K562 (cell line): ENCODE measurements around the gene OR56B1. TPM values are rescaled to one million over a fixed set of nuclear protein-coding genes. Genes with fewer than 3 reads are reported as not detected.

Experiments used
- ATAC-seq: fragments of 200-7000 bp; cut with Tn5 transposase; 3 replicates; pipeline ENCODE4 v1.9.1; 2020; ENCODE audit warnings: moderate library complexity
- BruUV-seq: library from RNA; stranded (reverse); fragments of 400-500 nt; replicated peaks from 2 replicates; lab custom pipeline; 2021; lab: Mats Ljungman, UMichigan
- CTCF ChIA-PET: fragments of 300-600 bp; formaldehyde crosslinking; extraction: SDS; loops from one replicate; lab custom pipeline; 2021; ENCODE audit warnings: low intra/inter-chr PET ratio; lab: Yijun Ruan, JAX
- POLR2A ChIA-PET: fragments of 300-600, 350-650 bp; sonication (Branson Sonifier 250); formaldehyde crosslinking; extraction: SDS; loops from one replicate; lab custom pipeline; 2021; ENCODE audit warnings: antibody characterized with exemption, inconsistent platforms; lab: Yijun Ruan, JAX
- DNase-seq, 4 experiments: peaks; one replicate each; pipeline versions ENCODE4 v3.0.0 to v3.0.0-alpha.2; 2011 to 2018; ENCODE audit warnings: low spot score in 3 of 4, mixed read lengths in 3 of 4; ENCODE audit errors: extremely low read depth in 1 of 4
- FAIRE-seq: peaks from 2 replicates; lab custom pipeline; 2011; peaks lifted over from hg19 to GRCh38; lab: Jason Lieb, UNC
- H2AFZ ChIP-seq: 2 replicates; pipeline ENCODE4 v1.6.0; 2011; ENCODE audit warnings: low read depth, low read length, control low read depth, inconsistent platforms
- H3K27ac ChIP-seq: fragments of 200-600 bp; 3 replicates; pipeline ENCODE4 v1.8.0; 2011; ENCODE audit warnings: low read depth, mild to moderate bottlenecking, control low read depth, inconsistent platforms, low read length, moderate library complexity, mixed read lengths; ENCODE audit errors: extremely low read depth
- H3K27me3 ChIP-seq, 2 experiments: fragments of 300-600 bp in 1 of 2; 2 replicates in 1 of 2; 3 replicates in 1 of 2; pipeline versions ENCODE4 v1.6.0 to v1.8.0; 2011; ENCODE audit warnings: inconsistent platforms in 2 of 2, low read length in 2 of 2, mild to moderate bottlenecking in 1 of 2, mixed read lengths in 1 of 2, moderate library complexity in 1 of 2; ENCODE audit not compliant: control insufficient read depth in 2 of 2, insufficient read depth in 2 of 2
- H3K36me3 ChIP-seq: fragments of 300-600 bp; 3 replicates; pipeline ENCODE4 v1.8.0; 2011; ENCODE audit warnings: mild to moderate bottlenecking, low read length, inconsistent platforms; ENCODE audit not compliant: control insufficient read depth, insufficient read depth
- H3K4me1 ChIP-seq, 2 experiments: fragments of 200-600 bp in 1 of 2; replicated peaks in 1 of 2; 2 replicates in 1 of 2; 3 replicates in 1 of 2; pipeline versions ENCODE4 v1.5.1 to v1.8.0; 2011; ENCODE audit warnings: inconsistent platforms in 2 of 2, low read length in 2 of 2, mild to moderate bottlenecking in 1 of 2, mixed read lengths in 1 of 2, moderate library complexity in 1 of 2; ENCODE audit not compliant: control insufficient read depth in 2 of 2, insufficient read depth in 2 of 2
- H3K4me2 ChIP-seq: 2 replicates; pipeline ENCODE4 v1.6.1; 2011; ENCODE audit warnings: low read length, control low read depth, inconsistent platforms, mixed read lengths; ENCODE audit not compliant: insufficient read depth
- H3K4me3 ChIP-seq: fragments of 200-600 bp; sonication (generic), shearing (Covaris generic); 2 replicates; pipeline ENCODE4 v1.5.1; 2016; ENCODE audit warnings: control low read depth, inconsistent platforms
- H3K79me2 ChIP-seq: fragments of 200-600 bp; 3 replicates; pipeline ENCODE4 v1.8.0; 2011; ENCODE audit warnings: low read length, inconsistent platforms; ENCODE audit not compliant: control insufficient read depth, insufficient read depth
- H3K9ac ChIP-seq, 2 experiments: 2 replicates each; pipeline versions ENCODE4 v1.6.0 to v1.6.1; 2011; ENCODE audit warnings: low read depth in 2 of 2, low read length in 2 of 2, control low read depth in 1 of 2, inconsistent platforms in 1 of 2, mild to moderate bottlenecking in 1 of 2, mixed read lengths in 1 of 2; ENCODE audit not compliant: insufficient read depth in 1 of 2
- H3K9me1 ChIP-seq: one replicate; pipeline ENCODE4 v1.6.0; 2011; ENCODE audit warnings: inconsistent platforms, mild to moderate bottlenecking, low read length, moderate library complexity; ENCODE audit not compliant: control insufficient read depth, insufficient read depth
- H3K9me3 ChIP-seq: replicated peaks from 2 replicates; pipeline ENCODE4 v1.5.1; 2011; ENCODE audit warnings: low read depth, low read length, inconsistent platforms; ENCODE audit not compliant: control insufficient read depth, insufficient read depth
- H4K20me1 ChIP-seq: replicated peaks from 2 replicates; pipeline ENCODE4 v1.6.1; 2011; ENCODE audit warnings: low read length, inconsistent platforms, mixed read lengths; ENCODE audit not compliant: control insufficient read depth, insufficient read depth
- DDX20 ChIP-seq: fragments of 450-650 bp; IDR thresholded peaks from 2 replicates; pipeline ENCODE4 v1.6.1; 2016; ENCODE audit warnings: missing genetic modification characterization, low read depth, mild to moderate bottlenecking, missing compliant biosample characterization, moderate library complexity
- FUS ChIP-seq: fragments of 200-400 bp; formaldehyde crosslinking; optimal IDR thresholded peaks from 2 replicates; pipeline ENCODE3; 2017; ENCODE audit warnings: low read depth, low read length
- MYBL2 ChIP-seq, 2 experiments: fragments of 450-650 bp in 1 of 2; sonication (generic) in 1 of 2; formaldehyde crosslinking in 1 of 2; IDR thresholded peaks; 2 replicates each; pipeline versions ENCODE4 v1.6.1 to v1.8.1; 2017 to 2022; ENCODE audit warnings: borderline replicate concordance in 1 of 2, inconsistent platforms in 1 of 2, low read depth in 1 of 2, mild to moderate bottlenecking in 1 of 2, missing genetic modification reagents in 1 of 2, moderate library complexity in 1 of 2
- ZNF79 ChIP-seq: fragments of 250-450 bp; sonication (Bioruptor Pico); IDR thresholded peaks from 2 replicates; pipeline ENCODE4 v1.4.0; 2020; ENCODE audit warnings: low read depth, mild to moderate bottlenecking, moderate library complexity
- WGBS: fragments of 100-300 bp; shearing (Covaris generic); methylation state at CpG from one replicate; pipeline ENCODE4 v1.1.6; 2016; ENCODE audit warnings: low coverage, mixed read lengths; ENCODE audit not compliant: insufficient coverage; ENCODE audit errors: missing lambda C conversion rate; 5-methylcytosine and 5-hydroxymethylcytosine counted together
- in situ Hi-C: fragments of 300-500 bp; cut with MboI; formaldehyde crosslinking; loops from 4 replicates; pipeline ENCODE4 v1.15.0; 2018; ENCODE audit warnings: inconsistent platforms, mixed read lengths
- intact Hi-C: fragments of 100-400 bp; cut with micrococcal nuclease; formaldehyde crosslinking; loops from 2 replicates; pipeline ENCODE4 v1.14.2; 2022
- polyA plus RNA-seq, 8 experiments: library from polyadenylated mRNA; depleted of rRNA in 4 of 8; stranded (reverse) in 5 of 8; unstranded in 3 of 8; fragments of >200 nt; fragmentation: Nextera tagmentation in 2 of 8; fragmentation: Illumina TruSeq in 1 of 8; extraction: Ambion mirVana in 2 of 8; extraction: Trizol in 1 of 8; gene quantifications; 2 replicates each; pipeline versions ENCODE4 v1.2.1 to v1.2.3, GENCODE V29; 2011 to 2014; ENCODE audit warnings: inconsistent platforms in 1 of 8, missing spikeins in 1 of 8
- total RNA-seq, 7 experiments: library from RNA; depleted of rRNA in 6 of 7; stranded (reverse); fragments of >200 nt in 6 of 7; fragmentation: Illumina TruSeq in 2 of 7; extraction: Trizol in 2 of 7; gene quantifications; 2 replicates each; pipeline versions ENCODE4 v1.2.1 to v1.2.3, GENCODE V29; 2011 to 2021; ENCODE audit warnings: low replicate concordance in 1 of 7
- TF ChIP-seq, protein P1 (sequence below): sonication (generic); formaldehyde crosslinking; IDR thresholded peaks from 2 replicates; pipeline ENCODE4 v1.8.0; 2022; ENCODE audit warnings: mild to moderate bottlenecking, missing genetic modification reagents
- TF ChIP-seq, protein P2 (sequence below): sonication (generic); formaldehyde crosslinking; IDR thresholded peaks from 2 replicates; pipeline ENCODE4 v1.8.1; 2023; ENCODE audit warnings: mild to moderate bottlenecking, missing genetic modification reagents
- TF ChIP-seq, protein P3 (sequence below): sonication (generic); formaldehyde crosslinking; IDR thresholded peaks from 2 replicates; pipeline ENCODE4 v1.8.0; 2022; ENCODE audit warnings: missing genetic modification reagents, mild to moderate bottlenecking, borderline replicate concordance
- TF ChIP-seq, protein P4 (sequence below): fragments of 450-650 bp; formaldehyde crosslinking; IDR thresholded peaks from 2 replicates; pipeline ENCODE4 v1.4.0; 2020; ENCODE audit warnings: mild to moderate bottlenecking
- TF ChIP-seq, protein P5 (sequence below): sonication (generic); formaldehyde crosslinking; IDR thresholded peaks from 2 replicates; pipeline ENCODE4 v1.8.0; 2022; ENCODE audit warnings: mild to moderate bottlenecking, missing genetic modification reagents

OR56B1 gene
- total and polyA plus RNA-seq, 9 of the 15 experiments (the other 6 are each of a cell fraction or from before 2014, with no cell fraction given): not detected

DNA sequence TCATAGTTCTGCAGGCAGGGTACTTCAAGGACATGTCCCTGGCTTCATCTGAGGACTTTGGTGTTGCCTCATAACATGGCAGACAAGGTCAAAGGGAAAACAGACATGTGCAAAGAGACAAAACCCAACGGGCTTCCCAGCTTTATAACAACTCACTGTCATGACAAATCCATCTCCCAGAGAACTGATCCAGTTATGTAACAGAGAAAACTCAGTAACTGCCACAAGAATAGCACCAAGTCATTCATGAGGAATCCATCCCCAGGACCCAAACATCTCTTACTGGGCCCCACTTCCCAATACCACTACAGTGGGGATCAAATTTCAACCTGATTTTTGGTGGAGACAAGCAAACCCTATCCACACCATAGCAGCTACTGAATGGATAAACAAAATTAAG lies 30.8 kb downstream of the OR56B1 start (continued):
- TF ChIP-seq, protein P1, sequence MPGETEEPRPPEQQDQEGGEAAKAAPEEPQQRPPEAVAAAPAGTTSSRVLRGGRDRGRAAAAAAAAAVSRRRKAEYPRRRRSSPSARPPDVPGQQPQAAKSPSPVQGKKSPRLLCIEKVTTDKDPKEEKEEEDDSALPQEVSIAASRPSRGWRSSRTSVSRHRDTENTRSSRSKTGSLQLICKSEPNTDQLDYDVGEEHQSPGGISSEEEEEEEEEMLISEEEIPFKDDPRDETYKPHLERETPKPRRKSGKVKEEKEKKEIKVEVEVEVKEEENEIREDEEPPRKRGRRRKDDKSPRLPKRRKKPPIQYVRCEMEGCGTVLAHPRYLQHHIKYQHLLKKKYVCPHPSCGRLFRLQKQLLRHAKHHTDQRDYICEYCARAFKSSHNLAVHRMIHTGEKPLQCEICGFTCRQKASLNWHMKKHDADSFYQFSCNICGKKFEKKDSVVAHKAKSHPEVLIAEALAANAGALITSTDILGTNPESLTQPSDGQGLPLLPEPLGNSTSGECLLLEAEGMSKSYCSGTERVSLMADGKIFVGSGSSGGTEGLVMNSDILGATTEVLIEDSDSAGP (CRISPR knock-in tag): no peak
- TF ChIP-seq ZNF79 (CRISPR knock-in tag): no peak
- TF ChIP-seq FUS: no peak
- TF ChIP-seq, all 486 proteins: peak for 0

DNA sequence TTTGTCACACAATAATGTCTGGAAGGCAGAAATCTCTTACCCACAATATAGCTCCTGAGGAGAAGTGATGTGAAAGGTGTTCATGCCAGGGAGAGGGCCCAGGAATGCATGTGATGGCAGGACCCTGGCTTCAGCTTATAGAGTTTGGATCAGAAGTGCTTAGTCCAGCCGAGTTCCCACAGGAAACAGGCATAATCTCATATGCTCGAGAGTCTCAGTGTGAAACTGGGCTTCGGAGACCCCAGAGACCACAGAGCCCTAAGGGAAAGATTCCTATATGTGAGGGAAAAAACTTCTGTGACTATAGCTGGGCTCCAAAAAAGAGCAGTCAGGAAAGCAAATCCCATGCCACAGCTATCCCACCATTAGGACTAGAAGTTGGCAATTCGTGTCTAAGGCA lies 47.0 kb downstream of the OR56B1 start, which contains the start of gene OR52N5:
OR52N5 (minus strand) TSS at position 101 of the 400 bp plus-strand sequence. CDS start 4,721 bp downstream, outside the sequence.
- no TSS peak for BruUV-seq
- TF ChIP-seq, protein P2, sequence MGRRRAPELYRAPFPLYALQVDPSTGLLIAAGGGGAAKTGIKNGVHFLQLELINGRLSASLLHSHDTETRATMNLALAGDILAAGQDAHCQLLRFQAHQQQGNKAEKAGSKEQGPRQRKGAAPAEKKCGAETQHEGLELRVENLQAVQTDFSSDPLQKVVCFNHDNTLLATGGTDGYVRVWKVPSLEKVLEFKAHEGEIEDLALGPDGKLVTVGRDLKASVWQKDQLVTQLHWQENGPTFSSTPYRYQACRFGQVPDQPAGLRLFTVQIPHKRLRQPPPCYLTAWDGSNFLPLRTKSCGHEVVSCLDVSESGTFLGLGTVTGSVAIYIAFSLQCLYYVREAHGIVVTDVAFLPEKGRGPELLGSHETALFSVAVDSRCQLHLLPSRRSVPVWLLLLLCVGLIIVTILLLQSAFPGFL: no peak
- TF ChIP-seq, protein P3, sequence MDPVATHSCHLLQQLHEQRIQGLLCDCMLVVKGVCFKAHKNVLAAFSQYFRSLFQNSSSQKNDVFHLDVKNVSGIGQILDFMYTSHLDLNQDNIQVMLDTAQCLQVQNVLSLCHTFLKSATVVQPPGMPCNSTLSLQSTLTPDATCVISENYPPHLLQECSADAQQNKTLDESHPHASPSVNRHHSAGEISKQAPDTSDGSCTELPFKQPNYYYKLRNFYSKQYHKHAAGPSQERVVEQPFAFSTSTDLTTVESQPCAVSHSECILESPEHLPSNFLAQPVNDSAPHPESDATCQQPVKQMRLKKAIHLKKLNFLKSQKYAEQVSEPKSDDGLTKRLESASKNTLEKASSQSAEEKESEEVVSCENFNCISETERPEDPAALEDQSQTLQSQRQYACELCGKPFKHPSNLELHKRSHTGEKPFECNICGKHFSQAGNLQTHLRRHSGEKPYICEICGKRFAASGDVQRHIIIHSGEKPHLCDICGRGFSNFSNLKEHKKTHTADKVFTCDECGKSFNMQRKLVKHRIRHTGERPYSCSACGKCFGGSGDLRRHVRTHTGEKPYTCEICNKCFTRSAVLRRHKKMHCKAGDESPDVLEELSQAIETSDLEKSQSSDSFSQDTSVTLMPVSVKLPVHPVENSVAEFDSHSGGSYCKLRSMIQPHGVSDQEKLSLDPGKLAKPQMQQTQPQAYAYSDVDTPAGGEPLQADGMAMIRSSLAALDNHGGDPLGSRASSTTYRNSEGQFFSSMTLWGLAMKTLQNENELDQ (CRISPR knock-in tag): no peak
- no peak for TF ChIP-seq DDX20 (tag)
- TF ChIP-seq, protein P4, sequence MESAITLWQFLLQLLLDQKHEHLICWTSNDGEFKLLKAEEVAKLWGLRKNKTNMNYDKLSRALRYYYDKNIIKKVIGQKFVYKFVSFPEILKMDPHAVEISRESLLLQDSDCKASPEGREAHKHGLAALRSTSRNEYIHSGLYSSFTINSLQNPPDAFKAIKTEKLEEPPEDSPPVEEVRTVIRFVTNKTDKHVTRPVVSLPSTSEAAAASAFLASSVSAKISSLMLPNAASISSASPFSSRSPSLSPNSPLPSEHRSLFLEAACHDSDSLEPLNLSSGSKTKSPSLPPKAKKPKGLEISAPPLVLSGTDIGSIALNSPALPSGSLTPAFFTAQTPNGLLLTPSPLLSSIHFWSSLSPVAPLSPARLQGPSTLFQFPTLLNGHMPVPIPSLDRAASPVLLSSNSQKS: no peak
- TF ChIP-seq, protein P5, sequence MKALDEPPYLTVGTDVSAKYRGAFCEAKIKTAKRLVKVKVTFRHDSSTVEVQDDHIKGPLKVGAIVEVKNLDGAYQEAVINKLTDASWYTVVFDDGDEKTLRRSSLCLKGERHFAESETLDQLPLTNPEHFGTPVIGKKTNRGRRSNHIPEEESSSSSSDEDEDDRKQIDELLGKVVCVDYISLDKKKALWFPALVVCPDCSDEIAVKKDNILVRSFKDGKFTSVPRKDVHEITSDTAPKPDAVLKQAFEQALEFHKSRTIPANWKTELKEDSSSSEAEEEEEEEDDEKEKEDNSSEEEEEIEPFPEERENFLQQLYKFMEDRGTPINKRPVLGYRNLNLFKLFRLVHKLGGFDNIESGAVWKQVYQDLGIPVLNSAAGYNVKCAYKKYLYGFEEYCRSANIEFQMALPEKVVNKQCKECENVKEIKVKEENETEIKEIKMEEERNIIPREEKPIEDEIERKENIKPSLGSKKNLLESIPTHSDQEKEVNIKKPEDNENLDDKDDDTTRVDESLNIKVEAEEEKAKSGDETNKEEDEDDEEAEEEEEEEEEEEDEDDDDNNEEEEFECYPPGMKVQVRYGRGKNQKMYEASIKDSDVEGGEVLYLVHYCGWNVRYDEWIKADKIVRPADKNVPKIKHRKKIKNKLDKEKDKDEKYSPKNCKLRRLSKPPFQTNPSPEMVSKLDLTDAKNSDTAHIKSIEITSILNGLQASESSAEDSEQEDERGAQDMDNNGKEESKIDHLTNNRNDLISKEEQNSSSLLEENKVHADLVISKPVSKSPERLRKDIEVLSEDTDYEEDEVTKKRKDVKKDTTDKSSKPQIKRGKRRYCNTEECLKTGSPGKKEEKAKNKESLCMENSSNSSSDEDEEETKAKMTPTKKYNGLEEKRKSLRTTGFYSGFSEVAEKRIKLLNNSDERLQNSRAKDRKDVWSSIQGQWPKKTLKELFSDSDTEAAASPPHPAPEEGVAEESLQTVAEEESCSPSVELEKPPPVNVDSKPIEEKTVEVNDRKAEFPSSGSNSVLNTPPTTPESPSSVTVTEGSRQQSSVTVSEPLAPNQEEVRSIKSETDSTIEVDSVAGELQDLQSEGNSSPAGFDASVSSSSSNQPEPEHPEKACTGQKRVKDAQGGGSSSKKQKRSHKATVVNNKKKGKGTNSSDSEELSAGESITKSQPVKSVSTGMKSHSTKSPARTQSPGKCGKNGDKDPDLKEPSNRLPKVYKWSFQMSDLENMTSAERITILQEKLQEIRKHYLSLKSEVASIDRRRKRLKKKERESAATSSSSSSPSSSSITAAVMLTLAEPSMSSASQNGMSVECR: no peak
- no peak for TF ChIP-seq MYBL2 (IDR thresholded peaks at IDR 0.05; ENCODE audit: low read depth)
- no peak for TF ChIP-seq MYBL2 (CRISPR knock-in tag; IDR thresholded peaks at IDR 0.05; ENCODE audit: borderline replicate concordance)

More for the DNA sequence above, 47.0 kb downstream of the OR56B1 start, which contains the start of gene OR52N5:
- FAIRE-seq (no peak), DNase-seq (no peak), ATAC-seq (no peak)
- no peaks in the 10 kb centered on the region for H3K9me3 ChIP-seq
- no peaks in the 10 kb centered on the region for H3K79me2 ChIP-seq
- no peak within 1 kb of the TSS for H3K27ac ChIP-seq
- no peaks in the 10 kb centered on the region; a peak in 1 of 5 replicates for H3K27me3 ChIP-seq
- no peak within 1 kb of the TSS for H3K4me3 ChIP-seq
- no peak within 1 kb of the TSS for H3K9ac ChIP-seq
- H3K36me3 ChIP-seq: no peaks in the 10 kb centered on the region
- no peaks in the 10 kb centered on the region for H3K9me1 ChIP-seq
- no peaks in the 10 kb centered on the region for H3K4me1 ChIP-seq
- in situ Hi-C loops (no loop called here), intact Hi-C loops (no loop called here)
- H3K4me2 ChIP-seq: no peak within 1 kb of the TSS
- H4K20me1 ChIP-seq: no peaks in the 10 kb centered on the region
- CTCF ChIA-PET: no interaction called here
- no peak within 1 kb of the TSS for H2AFZ ChIP-seq
- POLR2A ChIA-PET: no interaction called here
- 0% methylated on average over 4 of the region's 4 CpGs for WGBS
